IPS-NIHi11 (cell line): ENCODE measurements around the gene TEDC2.
A peak's percentile ranks its signal among the peaks of the same experiment; 100 is the strongest.
"Not testable (repeated sequence)": the region's sequence is repeated elsewhere in the genome, so short reads cannot be mapped to it uniquely, and the experiment has no call there.

Experiments
- DNase-seq: peaks from one replicate; pipeline ENCODE4 v3.0.0; 2012; ENCODE audit warnings: mixed read lengths, low spot score

The TEDC2 gene

DNA sequence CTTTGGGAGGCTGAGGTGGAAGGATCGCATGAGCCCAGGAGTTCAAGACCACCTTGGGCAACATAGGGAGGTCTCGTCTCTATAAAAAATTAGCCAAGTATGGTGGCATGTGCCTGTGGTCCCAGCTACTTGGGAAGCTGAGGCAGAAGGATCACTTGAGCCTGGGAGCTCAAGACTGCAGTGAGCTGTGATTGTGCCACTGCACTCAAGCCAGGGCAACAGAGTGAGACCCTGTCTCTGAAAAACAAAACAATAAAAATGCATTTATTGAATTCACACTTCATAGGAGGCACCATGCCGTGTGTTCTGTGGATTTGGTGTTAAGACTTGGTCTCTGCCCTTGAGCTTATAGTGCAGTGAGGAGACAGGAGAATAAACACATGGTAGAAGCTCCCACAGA is 17.4 kb downstream of the TEDC2 start:
- no peak for DNase-seq

GRCh38 chr16:2478279-2478678 is 18.4 kb downstream of the TEDC2 start:
- no peak for DNase-seq

GRCh38 chr16:2479996-2480395 is 20.1 kb downstream of the TEDC2 start:
- not testable (repeated sequence) for DNase-seq

DNA sequence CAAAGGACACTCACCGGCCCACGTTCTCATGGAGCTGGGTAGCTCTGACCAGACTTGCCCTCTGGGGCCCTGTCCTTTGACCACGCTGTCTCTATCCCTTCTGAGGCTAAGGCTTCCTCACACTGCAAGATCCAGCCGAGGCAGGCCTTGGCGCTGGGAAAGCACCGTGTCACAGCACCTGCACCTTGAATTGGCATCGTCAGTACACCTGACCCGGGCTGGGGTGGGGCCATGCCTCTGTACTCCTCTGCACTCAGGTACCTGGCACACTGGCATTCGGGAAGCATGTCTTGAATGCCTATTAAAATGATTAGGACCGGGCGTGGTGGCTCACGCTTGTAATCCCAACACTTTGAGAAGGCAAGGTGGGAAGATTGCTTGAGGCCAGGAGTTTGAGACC is 21.0 kb downstream of the TEDC2 start:
- no peak for DNase-seq

GRCh38 chr16:2481676-2482075 is 21.8 kb downstream of the TEDC2 start:
- no peak for DNase-seq

- no peak for DNase-seq
Observed at GRCh38 chr16:2482249-2482648, 22.3 kb downstream of the TEDC2 start.

DNA sequence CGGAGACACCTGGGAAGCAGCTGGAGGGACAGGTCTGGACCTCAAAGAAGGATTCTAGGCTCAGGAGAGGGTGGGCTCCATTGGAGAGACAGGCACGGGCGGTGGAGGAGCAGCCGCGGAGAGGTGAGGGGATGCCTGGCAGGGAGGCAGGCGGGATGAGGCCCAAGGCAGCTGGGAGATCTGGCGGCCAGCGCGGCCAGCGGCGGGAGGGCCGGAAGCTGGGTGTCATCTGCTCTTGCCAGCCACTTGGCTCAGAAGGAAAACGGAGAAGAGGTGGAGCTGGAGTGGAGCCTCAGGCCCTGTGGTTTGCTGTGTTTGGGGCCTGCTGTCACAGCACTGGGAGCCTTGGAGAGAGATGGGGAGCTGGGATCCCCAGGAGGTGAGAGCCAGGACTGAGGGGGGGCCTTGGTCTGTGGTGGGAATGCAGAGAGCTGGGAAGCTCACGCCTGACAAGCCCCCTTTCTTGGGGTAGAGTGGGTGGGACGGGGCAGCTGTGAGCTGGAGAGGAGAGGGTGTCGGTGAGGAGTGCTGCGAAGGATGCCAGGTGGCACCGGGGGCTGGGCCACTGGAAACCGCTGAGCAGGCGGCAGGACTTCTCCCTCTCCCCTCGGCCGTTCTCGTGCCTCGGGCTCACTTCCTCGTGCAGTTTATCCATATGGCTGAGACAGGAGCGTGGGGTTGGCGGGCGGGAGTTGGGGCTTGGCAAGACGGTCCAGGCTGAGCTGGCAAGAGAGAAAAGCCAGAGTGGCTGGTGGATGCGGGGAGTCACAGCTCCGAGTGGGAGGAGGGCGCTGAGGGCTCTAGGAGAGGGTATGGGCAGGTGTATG is 23.0 kb downstream of the TEDC2 start:
- no peak for DNase-seq

GRCh38 chr16:2483939-2484897 is 24.3 kb downstream of the TEDC2 start:
- DNase-seq, result no peak

DNA sequence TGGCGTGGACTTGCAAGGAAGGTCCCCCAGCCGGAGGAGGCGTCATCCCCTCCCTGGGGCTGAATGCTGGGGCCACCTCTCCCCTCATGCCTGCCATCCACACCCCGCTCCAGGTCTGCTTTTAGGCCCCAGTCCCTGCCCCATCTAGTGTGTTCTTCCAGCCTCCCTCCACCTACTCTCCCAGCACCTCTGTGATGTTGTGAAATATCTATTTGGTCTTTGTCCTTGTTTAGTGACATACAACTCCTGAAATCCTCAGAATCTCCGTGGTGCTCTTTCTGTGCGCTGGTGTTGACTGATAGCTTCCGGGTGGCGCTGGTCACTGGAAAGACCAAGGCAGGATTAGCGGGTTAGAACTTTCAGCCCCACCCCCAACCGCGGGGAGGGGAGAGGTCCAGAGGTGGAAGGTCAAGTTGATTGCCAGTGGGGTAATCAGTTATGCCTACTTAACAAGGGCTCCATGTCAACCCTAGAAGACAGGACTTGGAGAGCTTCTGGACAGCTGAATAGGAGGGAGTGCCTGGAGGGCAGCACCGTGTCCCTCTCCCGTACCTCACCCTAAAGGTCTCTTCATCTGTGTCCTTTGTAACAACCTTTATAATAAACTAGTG is 25.1 kb downstream of the TEDC2 start:
- DNase-seq, result no peak

DNA sequence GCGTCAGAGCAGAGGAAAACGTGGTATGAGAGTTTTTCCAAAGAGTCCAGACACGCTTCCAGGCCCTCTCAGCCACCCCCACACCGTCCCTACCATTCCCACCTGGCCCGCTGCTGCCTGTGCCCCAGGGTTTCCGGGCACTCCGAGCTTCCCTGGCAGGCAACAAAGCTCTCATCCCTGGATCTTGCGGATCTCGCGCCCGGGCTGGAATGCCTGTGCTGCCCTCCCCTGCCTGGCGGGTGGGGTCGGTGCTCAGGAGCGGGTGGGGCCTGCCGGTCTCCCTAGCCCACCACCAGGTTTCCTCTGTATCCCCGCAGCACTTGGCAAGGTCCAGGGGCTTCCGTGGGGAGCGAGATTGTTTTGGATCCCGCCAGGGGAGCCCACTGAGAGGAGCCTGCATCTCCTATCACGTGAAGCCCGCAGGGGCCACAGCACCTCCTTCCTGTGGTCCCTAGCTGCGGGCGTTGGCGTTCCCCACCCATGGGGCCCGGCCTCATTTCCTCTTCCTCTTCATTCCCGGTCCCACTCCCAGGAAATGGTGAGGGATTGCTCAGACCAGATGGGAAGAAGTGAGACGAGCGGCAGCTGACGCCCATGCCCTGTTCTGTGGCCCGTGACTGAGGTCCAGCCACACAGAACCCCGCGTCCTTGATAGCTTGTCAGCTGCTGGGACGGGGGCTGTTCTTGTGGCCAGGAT is 26.1 kb downstream of the TEDC2 start:
- no peak for DNase-seq

- DNase-seq, result peak; percentile 60
Observed at GRCh38 chr16:2486645-2487516, 27.0 kb downstream of the TEDC2 start.

GRCh38 chr16:2487517-2487842 is 27.6 kb downstream of the TEDC2 start:
- DNase-seq, result no peak

DNA sequence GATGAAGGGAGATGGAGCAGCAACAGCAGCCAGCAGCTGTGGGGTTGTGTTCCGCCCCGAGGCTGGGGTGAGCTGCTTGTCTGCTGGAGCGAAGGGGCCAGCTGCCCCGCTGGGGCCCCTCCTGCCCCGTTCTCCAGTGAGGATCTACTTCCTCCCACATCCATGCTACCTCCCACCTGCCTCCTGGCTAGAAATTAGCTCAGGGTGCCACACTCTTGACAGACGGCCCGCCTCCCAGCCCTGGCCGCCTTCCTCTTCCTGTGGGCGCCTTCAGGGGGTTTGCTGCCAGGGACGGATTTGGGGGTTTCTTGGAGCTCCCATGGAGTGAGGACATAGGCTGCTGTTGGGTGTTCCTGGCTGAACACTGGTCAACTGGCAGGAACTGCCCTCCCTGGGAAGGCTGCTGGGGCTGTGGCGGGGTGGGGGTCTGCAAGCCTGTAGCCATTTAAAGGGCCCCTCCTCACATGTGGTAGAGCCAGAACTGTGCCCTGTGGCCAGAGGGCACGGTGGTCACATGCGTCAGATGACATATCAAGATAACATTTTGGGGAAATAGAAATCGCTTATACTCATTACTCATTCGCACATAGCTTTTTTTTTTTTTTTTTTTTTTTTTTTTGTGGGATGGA is 28.1 kb downstream of the TEDC2 start:
- DNase-seq, result no peak

DNA sequence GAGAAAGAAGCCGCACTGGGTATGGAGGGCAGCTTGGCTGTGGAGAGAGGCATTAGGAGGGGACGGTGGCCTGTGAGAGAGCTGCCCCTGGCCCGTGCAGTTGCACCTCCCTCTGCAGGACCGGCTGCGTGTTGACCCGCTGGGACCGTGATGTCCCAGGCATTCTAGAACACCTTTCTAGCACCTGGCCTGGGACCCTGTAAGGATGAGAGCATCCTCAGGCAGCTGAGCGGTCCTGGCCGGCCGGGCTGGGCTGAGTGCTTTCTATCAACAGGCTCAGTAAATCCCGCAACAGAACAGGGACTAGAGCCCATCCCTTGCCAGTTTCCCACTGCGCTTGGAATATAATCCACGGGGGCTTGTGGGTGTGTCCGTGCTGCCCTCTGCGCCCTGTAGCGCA is 29.7 kb downstream of the TEDC2 start:
- DNase-seq, result no peak

GRCh38 chr16:2490190-2491105 is 30.5 kb downstream of the TEDC2 start:
- DNase-seq, result no peak

DNA sequence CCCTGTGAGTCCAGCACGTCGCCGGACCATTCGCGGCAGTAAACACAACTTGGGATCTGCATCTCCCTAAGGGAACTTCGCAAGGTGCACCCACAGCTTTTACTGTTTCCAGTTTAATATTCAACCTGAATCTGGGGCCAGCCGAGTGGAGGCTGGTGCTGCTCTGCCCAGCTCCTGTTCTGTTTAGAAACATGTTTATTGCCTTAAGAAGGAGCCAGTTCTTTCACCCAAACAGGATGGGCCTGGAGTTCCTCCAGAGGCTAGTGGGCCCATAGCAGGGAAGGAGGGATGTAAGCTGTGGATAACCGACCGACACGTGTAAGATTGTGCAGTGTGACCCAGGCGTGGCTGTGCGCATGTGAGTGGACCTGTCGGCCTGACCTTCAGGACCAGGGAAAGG is 32.4 kb downstream of the TEDC2 start:
- DNase-seq, result no peak

GRCh38 chr16:2493605-2494004 is 33.7 kb downstream of the TEDC2 start:
- DNase-seq, result no peak

DNA sequence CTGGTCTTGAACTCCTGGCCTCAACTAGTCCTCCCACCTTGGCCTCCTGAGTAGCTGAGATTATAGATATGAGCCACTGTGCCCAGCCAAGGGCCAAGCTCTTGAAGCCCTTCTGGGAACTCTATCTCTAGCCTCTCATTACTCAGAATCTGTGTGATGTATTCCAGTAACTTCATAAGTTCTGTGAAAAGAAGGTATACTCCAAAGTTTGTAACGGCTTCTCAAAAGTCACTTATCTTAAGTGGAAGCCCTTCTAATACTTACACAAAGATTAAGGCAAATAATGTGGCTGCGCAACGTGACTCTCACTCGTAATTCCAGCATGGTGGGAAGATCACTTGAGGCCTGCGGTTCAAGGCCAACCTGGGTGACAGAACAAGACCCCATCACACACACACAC is 34.7 kb downstream of the TEDC2 start:
- DNase-seq, result no peak

DNA sequence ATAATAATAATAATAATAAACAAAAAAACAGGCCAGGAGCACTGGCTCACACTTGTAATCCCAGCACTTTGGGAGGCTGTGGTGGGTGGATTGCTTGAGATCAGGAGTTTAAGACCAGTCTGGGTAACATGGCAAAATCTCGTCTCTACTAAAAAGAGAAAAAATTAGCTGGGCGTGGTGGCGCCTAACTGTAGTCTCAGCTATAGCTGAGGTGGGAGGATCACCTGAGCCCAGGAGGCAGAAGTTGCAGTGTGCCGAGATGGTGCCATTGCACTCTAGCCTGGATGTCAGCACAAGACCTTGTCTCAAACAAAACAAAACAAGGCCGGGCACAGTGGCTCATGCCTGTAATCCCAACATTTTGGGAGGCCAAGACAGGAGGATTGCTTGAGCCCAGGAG is 35.1 kb downstream of the TEDC2 start:
- DNase-seq, result no peak
